NCI-H460 (cell line): ENCODE data around the gene INPP4B. TPM values are rescaled to one million over a fixed set of nuclear protein-coding genes. Genes with fewer than 3 reads are reported as not detected.
A peak's percentile ranks its signal among the peaks of the same experiment; 100 is the strongest.
"Not testable (repeated sequence)": the region's sequence is repeated elsewhere in the genome, so short reads cannot be mapped to it uniquely, and the experiment has no call there.

ENCODE experiments used
- DNase-seq: peaks from one replicate; pipeline ENCODE4 v3.0.0-alpha.2; 2016; ENCODE audit warnings: low read depth; ENCODE audit errors: extremely low read depth
- total RNA-seq: library from RNA; depleted of rRNA; stranded (reverse); fragments of >200 nt; shearing (Covaris generic); gene quantifications from 2 replicates; pipeline ENCODE4 v1.2.3, GENCODE V29; 2014

INPP4B gene
- total RNA-seq, 1 experiment from 2014 or later, result 3.9 TPM

DNA sequence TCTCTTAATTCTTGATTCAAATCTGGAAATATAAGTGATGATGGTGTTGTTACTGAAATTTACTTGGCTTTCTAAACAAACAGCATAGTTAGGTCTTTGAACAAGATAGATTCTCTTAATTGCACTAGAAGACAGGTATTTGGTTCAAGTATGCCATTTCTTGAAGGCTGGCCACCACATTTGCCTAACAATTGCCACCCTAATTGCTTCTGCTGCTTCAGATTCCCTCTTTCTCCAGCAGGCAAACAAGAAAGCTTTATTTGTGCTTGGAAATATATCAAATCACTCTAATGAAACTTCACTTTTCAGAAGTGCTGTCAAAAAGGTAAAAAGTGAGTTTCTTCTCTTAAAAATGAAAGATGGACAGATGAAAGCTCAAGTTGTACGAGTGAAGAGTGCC, 418.6 kb downstream of the INPP4B start:
- no peak for DNase-seq

GRCh38 chr4:142423861-142424260, 422.2 kb downstream of the INPP4B start:
- no peak for DNase-seq

- no peak for DNase-seq
These were observed 425.6 kb downstream of the INPP4B start for GRCh38 chr4:142420311-142421095.

GRCh38 chr4:142419712-142420111, 426.4 kb downstream of the INPP4B start:
- DNase-seq, result no peak

DNA sequence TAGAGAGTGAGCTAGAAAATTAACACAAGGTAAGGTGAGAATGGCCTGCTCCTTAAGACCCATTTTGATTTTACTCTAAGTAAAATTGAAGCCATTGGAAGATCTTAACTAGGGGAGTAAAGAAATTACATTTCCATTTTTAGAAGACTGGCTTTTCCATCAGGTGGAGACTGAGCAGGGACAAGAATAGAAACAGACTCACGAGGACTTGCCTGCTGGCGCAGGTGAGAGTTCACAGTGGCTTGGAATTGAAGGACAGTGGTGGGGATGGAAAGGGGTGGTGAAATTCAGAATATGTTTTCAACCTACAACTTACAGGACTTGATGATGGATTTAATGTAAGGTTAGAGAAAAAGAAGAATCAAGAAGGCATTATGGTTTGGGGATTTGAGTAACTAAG, 427.4 kb downstream of the INPP4B start:
- DNase-seq, result no peak

GRCh38 chr4:142416711-142417275, 429.3 kb downstream of the INPP4B start:
- DNase-seq, result no peak

DNA sequence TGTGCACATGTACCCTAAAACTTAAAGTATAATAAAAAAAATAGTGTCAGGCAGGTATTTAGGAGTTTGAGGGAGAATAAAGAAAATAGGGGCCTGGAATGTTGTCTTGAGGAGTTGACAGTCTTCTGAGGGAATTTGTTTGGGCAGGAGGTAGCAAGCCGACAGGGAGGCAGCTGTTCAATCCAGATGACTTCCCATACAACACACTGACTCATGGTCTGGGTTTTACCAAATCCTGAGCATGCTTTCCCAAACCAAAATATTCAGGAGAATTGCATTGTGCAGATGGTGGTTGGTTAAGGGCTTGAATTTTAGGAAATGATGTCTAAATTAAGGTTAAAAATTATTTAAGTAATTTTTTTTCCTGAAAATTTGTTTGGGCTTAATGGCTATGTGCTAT, 430.0 kb downstream of the INPP4B start:
- DNase-seq, result no peak

- no peak for DNase-seq
These were observed 431.6 kb downstream of the INPP4B start for GRCh38 chr4:142414366-142414990.

- DNase-seq, result no peak
These were observed 432.6 kb downstream of the INPP4B start for GRCh38 chr4:142413485-142413884.

- DNase-seq, result no peak
These were observed 434.1 kb downstream of the INPP4B start for GRCh38 chr4:142411993-142412392.

DNA sequence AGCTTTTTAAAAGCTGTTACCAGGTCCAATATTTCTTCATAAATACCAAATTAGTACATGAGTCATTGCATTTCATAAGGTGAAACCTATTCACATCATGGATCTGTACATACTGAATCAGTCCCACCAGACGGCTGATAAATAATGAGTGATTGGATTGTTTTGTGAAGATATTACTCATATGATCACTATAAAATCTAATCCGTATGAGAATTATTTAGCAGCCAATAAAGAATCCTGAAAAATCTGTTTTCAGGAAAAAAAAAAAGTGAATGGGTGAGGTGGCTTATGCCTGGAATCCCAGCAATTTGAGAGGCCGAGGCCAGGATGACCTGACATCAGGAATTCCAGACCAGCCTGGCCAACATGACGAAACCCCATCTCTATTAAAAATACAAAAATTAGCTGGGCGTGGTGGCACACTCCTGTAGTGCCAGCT, 438.1 kb downstream of the INPP4B start:
- DNase-seq, result no peak

GRCh38 chr4:142407596-142407995, 438.5 kb downstream of the INPP4B start:
- no peak for DNase-seq

DNA sequence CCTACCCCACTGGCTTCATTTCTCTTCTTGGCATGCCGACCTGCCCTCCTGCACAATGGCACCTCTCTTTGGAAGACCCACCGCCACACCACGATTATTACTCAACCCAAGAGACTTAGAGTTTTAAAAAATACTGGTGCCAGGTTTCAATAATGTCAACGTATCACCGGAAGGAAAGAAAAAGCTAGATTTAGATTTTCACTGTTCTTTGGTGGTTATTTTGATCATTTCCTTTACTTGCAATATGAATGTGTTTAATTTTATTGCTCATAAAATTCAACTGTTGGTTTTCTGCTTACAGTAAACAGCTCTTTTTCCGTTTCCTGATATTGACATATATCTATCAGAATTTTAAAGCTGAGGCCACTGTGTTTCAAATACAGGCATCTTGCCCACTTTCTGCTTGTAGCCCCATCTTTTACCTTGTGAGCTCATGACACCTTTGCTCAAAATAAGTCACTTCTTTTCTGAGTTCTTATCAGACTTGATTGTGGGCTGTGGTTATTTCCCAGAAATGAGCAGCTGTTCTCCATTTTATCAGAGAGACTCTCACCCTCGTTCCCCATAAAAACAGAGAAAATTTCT, 439.1 kb downstream of the INPP4B start:
- no peak for DNase-seq

DNA sequence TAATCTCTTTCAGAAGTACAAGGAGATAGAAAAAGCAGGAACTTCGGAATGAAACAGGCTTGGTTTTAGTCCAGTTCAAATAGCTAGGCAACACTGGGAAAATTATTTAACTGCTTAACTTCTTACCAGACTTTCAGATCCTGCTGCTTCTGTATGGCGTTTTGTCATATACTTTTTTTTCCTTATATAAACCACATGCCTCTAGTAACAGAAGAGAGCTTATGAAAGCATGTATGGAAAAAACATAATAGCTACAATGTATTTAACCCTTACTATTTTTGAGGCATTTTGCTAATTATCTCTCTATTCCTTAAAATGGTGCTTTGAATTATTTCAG, 439.6 kb downstream of the INPP4B start:
- no peak for DNase-seq

- DNase-seq, result no peak
These were observed 440.2 kb downstream of the INPP4B start for GRCh38 chr4:142405695-142406498.

DNA sequence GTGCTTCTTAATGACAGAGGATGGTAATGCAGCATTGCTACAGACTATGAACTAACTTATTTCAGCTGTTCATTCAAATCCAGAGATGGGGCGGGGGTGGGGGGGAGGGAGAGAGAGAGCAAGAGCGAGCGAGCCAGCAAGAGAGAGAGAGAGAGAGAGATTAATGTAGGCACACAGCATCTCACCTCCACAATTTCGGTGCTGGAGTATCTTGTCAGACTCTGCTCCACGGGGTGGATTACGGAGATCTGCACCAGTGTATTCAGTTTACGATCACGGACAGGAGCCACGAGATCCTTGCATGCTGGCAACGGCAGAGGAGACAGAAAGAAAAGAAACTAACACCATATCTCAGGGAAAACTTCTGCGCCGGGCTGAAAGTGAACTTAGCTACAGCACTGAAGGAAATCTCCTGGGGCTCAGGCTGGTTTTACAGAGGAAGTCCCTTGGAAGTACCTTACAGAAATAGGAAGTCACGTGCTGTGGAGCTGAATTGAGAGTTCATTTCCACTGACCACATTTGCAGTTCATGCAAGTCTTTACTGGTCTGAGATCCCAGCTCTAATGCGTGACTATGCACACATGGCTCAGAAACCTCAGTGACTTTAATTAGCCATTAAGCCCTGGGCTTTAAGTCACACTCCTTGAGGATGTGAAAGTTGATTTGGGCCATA, 440.9 kb downstream of the INPP4B start:
- peak; percentile 25 for DNase-seq

DNA sequence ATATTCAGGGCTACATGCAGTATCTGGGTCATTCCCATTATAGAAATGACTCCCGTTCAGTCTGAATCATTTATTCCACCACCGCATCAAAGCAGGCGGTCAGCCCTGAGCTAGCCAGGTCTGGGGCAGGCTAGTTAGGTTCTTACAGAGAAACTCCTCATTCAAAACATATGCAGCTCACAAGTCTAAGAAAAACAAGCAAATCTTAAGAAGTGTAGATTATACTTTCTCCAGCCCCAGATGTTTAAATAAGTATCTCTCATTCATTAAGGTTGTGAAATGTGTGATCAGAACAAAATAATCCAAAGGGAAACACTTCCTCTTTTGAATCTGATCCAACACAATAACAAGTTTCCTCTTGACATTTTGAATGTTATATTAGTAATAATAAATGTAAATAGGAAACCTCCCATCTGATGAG, 441.9 kb downstream of the INPP4B start:
- DNase-seq, result peak; percentile 33

GRCh38 chr4:142402900-142403299, 443.2 kb downstream of the INPP4B start:
- DNase-seq, result no peak

GRCh38 chr4:142402156-142402555, 443.9 kb downstream of the INPP4B start:
- DNase-seq, result no peak

GRCh38 chr4:142397364-142397991, 448.6 kb downstream of the INPP4B start:
- not testable (repeated sequence) for DNase-seq
